K562 (cell line): Measurements from ENCODE around the gene CBFA2T2. TPM values are rescaled to one million over a fixed set of nuclear protein-coding genes. Genes with fewer than 3 reads are reported as not detected.

Experiments
- CREM ChIP-seq: IDR thresholded peaks from 2 replicates; pipeline ENCODE4 v1.6.1; 2014; ENCODE audit warnings: antibody characterized with exemption, low read depth
- ESRRA ChIP-seq: fragments of 450-650 bp; IDR thresholded peaks from 2 replicates; pipeline ENCODE4 v1.6.1; 2014; ENCODE audit warnings: low read depth, mild to moderate bottlenecking, moderate library complexity, borderline replicate concordance
- FOSL1 ChIP-seq: fragments of 200-800 bp; sonication (Bioruptor generic); conservative IDR thresholded peaks from 2 replicates; pipeline ENCODE4 v1.6.1; 2016; ENCODE audit warnings: missing genetic modification characterization, missing compliant biosample characterization
- ILF3 ChIP-seq: fragments of 450-650 bp; IDR thresholded peaks from 2 replicates; pipeline ENCODE4 v1.6.1; 2018; ENCODE audit warnings: antibody characterized with exemption, mild to moderate bottlenecking, moderate library complexity, borderline replicate concordance
- JUNB ChIP-seq: fragments of 450-650 bp; formaldehyde crosslinking; conservative IDR thresholded peaks from 2 replicates; pipeline ENCODE4 v1.4.0; 2020; ENCODE audit warnings: mild to moderate bottlenecking
- MYC ChIP-seq, 2 experiments: fragments of 250-450 bp in 1 of 2; sonication (Bioruptor Pico) in 1 of 2; IDR thresholded peaks; 2 replicates each; pipeline versions ENCODE4 v1.5.1 to v1.6.1; 2012 to 2021; ENCODE audit warnings: low read depth in 2 of 2, borderline replicate concordance in 1 of 2, improper control_type of control experiment in 1 of 2, low read length in 1 of 2, mild to moderate bottlenecking in 1 of 2, moderate library complexity in 1 of 2
- POLR2H ChIP-seq: IDR thresholded peaks from 2 replicates; pipeline ENCODE4 v1.6.1; 2016; ENCODE audit warnings: missing genetic modification characterization, low read depth, mild to moderate bottlenecking, control low read depth, missing compliant biosample characterization, moderate library complexity
- PRMT5 ChIP-seq: sonication (generic); formaldehyde crosslinking; IDR thresholded peaks from 2 replicates; pipeline ENCODE4 v1.5.0; 2020; ENCODE audit warnings: missing genetic modification reagents
- RB1 ChIP-seq: fragments of 450-650 bp; IDR thresholded peaks from 2 replicates; pipeline ENCODE4 v1.6.1; 2017; ENCODE audit warnings: low read depth, mild to moderate bottlenecking
- RBFOX2 ChIP-seq: fragments of 200-400 bp; formaldehyde crosslinking; IDR thresholded peaks from 2 replicates; pipeline ENCODE4 v1.6.1; 2017; ENCODE audit warnings: low read depth, mild to moderate bottlenecking, low read length, moderate library complexity
- SP1 ChIP-seq: sonication (generic); formaldehyde crosslinking; IDR thresholded peaks from 2 replicates; pipeline ENCODE4 v1.8.1; 2022; ENCODE audit warnings: mild to moderate bottlenecking, missing genetic modification reagents
- polyA plus RNA-seq, 8 experiments: library from polyadenylated mRNA; depleted of rRNA in 4 of 8; stranded (reverse) in 5 of 8; unstranded in 3 of 8; fragments of >200 nt; fragmentation: Nextera tagmentation in 2 of 8; fragmentation: Illumina TruSeq in 1 of 8; extraction: Ambion mirVana in 2 of 8; extraction: Trizol in 1 of 8; gene quantifications; 2 replicates each; pipeline versions ENCODE4 v1.2.1 to v1.2.3, GENCODE V29; 2011 to 2014; ENCODE audit warnings: inconsistent platforms in 1 of 8, missing spikeins in 1 of 8
- total RNA-seq, 7 experiments: library from RNA; depleted of rRNA in 6 of 7; stranded (reverse); fragments of >200 nt in 6 of 7; fragmentation: Illumina TruSeq in 2 of 7; extraction: Trizol in 2 of 7; gene quantifications; 2 replicates each; pipeline versions ENCODE4 v1.2.1 to v1.2.3, GENCODE V29; 2011 to 2021; ENCODE audit warnings: low replicate concordance in 1 of 7
- TF ChIP-seq, protein P1 (sequence below): fragments of 200-600 bp; sonication (generic); IDR thresholded peaks from one replicate; pipeline ENCODE4 v1.6.1; 2012; ENCODE audit warnings: mild to moderate bottlenecking, low read depth, low read length, inconsistent platforms
- TF ChIP-seq, protein P2 (sequence below): sonication (generic); formaldehyde crosslinking; IDR thresholded peaks from 2 replicates; pipeline ENCODE4 v1.9.0; 2022; ENCODE audit warnings: mild to moderate bottlenecking, missing genetic modification reagents

The CBFA2T2 gene
- total and polyA plus RNA-seq, 9 of the 15 experiments (the other 6 are each of a cell fraction or from before 2014, with no cell fraction given) = 0.27 to 9.6 (median 5.8) TPM

DNA sequence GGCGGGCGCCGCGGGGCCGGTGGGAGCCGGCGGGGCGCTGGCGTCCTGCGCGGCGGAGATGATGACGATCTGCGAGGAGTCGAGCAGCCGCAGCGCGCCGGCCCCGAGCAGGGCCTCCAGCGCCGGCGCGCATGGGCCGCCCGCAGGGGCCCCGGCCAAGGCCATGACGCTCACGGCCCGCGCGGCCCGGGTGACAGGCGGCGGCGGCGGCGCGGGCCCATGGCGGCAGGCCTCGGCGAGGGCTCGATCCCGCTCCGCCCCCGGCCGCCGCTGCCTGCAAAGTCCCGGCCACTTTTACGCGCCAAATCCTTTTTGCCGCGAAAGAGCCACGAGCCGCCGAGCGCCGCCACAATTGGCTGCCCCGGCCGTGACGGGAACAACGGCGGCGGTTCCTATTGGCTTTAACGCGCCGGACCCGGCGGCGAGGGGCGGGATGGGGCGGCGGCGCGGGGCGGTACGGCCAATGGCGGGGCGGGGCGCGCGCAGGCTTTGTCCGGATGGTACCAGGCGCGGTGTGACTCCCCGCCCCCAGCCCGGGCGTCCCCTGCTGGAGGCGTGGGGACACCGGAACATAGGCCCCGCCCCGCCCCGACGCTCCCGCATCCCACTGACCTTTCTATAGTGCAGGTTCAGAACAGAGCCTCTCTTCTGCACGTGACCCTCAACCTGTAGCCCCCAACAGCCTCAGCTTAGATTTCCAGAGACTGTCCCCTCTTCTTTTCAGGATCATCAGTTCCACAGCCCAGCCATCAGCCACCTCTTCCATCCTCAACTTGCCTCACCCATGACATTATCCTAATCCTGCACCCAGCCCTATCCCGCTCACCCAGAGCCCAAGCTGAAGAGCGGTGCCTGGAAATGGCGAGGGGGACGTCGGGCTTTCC is 196.4 kb downstream of the CBFA2T2 start, which contains the start of gene E2F1 (continued):
- TF ChIP-seq RBFOX2 = peak; percentile 69
- TF ChIP-seq, protein P1, sequence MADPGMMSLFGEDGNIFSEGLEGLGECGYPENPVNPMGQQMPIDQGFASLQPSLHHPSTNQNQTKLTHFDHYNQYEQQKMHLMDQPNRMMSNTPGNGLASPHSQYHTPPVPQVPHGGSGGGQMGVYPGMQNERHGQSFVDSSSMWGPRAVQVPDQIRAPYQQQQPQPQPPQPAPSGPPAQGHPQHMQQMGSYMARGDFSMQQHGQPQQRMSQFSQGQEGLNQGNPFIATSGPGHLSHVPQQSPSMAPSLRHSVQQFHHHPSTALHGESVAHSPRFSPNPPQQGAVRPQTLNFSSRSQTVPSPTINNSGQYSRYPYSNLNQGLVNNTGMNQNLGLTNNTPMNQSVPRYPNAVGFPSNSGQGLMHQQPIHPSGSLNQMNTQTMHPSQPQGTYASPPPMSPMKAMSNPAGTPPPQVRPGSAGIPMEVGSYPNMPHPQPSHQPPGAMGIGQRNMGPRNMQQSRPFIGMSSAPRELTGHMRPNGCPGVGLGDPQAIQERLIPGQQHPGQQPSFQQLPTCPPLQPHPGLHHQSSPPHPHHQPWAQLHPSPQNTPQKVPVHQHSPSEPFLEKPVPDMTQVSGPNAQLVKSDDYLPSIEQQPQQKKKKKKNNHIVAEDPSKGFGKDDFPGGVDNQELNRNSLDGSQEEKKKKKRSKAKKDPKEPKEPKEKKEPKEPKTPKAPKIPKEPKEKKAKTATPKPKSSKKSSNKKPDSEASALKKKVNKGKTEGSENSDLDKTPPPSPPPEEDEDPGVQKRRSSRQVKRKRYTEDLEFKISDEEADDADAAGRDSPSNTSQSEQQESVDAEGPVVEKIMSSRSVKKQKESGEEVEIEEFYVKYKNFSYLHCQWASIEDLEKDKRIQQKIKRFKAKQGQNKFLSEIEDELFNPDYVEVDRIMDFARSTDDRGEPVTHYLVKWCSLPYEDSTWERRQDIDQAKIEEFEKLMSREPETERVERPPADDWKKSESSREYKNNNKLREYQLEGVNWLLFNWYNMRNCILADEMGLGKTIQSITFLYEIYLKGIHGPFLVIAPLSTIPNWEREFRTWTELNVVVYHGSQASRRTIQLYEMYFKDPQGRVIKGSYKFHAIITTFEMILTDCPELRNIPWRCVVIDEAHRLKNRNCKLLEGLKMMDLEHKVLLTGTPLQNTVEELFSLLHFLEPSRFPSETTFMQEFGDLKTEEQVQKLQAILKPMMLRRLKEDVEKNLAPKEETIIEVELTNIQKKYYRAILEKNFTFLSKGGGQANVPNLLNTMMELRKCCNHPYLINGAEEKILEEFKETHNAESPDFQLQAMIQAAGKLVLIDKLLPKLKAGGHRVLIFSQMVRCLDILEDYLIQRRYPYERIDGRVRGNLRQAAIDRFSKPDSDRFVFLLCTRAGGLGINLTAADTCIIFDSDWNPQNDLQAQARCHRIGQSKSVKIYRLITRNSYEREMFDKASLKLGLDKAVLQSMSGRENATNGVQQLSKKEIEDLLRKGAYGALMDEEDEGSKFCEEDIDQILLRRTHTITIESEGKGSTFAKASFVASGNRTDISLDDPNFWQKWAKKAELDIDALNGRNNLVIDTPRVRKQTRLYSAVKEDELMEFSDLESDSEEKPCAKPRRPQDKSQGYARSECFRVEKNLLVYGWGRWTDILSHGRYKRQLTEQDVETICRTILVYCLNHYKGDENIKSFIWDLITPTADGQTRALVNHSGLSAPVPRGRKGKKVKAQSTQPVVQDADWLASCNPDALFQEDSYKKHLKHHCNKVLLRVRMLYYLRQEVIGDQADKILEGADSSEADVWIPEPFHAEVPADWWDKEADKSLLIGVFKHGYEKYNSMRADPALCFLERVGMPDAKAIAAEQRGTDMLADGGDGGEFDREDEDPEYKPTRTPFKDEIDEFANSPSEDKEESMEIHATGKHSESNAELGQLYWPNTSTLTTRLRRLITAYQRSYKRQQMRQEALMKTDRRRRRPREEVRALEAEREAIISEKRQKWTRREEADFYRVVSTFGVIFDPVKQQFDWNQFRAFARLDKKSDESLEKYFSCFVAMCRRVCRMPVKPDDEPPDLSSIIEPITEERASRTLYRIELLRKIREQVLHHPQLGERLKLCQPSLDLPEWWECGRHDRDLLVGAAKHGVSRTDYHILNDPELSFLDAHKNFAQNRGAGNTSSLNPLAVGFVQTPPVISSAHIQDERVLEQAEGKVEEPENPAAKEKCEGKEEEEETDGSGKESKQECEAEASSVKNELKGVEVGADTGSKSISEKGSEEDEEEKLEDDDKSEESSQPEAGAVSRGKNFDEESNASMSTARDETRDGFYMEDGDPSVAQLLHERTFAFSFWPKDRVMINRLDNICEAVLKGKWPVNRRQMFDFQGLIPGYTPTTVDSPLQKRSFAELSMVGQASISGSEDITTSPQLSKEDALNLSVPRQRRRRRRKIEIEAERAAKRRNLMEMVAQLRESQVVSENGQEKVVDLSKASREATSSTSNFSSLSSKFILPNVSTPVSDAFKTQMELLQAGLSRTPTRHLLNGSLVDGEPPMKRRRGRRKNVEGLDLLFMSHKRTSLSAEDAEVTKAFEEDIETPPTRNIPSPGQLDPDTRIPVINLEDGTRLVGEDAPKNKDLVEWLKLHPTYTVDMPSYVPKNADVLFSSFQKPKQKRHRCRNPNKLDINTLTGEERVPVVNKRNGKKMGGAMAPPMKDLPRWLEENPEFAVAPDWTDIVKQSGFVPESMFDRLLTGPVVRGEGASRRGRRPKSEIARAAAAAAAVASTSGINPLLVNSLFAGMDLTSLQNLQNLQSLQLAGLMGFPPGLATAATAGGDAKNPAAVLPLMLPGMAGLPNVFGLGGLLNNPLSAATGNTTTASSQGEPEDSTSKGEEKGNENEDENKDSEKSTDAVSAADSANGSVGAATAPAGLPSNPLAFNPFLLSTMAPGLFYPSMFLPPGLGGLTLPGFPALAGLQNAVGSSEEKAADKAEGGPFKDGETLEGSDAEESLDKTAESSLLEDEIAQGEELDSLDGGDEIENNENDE = no peak
- TF ChIP-seq MYC (IDR thresholded peaks at IDR 0.05; ENCODE audit: low read depth, low read length) = peak; percentile 80
- TF ChIP-seq MYC (CRISPR knock-in tag; IDR thresholded peaks at IDR 0.05; ENCODE audit: borderline replicate concordance, low read depth) = no peak
- peak; percentile 47; the same call in 1 of the 2 replicates for TF ChIP-seq CREM
- no peak for TF ChIP-seq PRMT5 (CRISPR knock-in tag)
- TF ChIP-seq JUNB (CRISPR knock-in tag) = no peak
- peak; percentile 99 for TF ChIP-seq RB1
- 0 out of 2 replicates have a peak, but pooled peaks have one; percentile 36 for TF ChIP-seq FOSL1 (tag)
- no peak for TF ChIP-seq ILF3
- peak; percentile 37; the same call in 1 of the 2 replicates for TF ChIP-seq ESRRA
- TF ChIP-seq, protein P2, sequence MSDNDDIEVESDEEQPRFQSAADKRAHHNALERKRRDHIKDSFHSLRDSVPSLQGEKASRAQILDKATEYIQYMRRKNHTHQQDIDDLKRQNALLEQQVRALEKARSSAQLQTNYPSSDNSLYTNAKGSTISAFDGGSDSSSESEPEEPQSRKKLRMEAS (CRISPR knock-in tag) = peak; percentile 75
- TF ChIP-seq SP1 (CRISPR knock-in tag) = peak; percentile 77
- TF ChIP-seq POLR2H = no peak
